Activated CD8-positive, alpha-beta T cell treated with anti-CD3 and anti-CD28 coated beads for 36 hours (primary cell): ENCODE measurements around the gene ACSM3. TPM values are rescaled to one million over a fixed set of nuclear protein-coding genes. Genes with fewer than 3 reads are reported as not detected.

ENCODE experiments used
- ATAC-seq: fragments of 200-7000 bp; cut with Tn5 transposase; one replicate; pipeline ENCODE4 v1.10.0; 2021; ENCODE audit warnings: mild to moderate bottlenecking, moderate library complexity
- CTCF ChIA-PET: fragments of 350-600 bp; sonication (Branson Sonifier 250); formaldehyde crosslinking; loops from one replicate; lab custom pipeline; 2021; ENCODE audit warnings: antibody characterized with exemption; lab: Charles Lee
- POLR2A ChIA-PET: fragments of 350-600 bp; sonication (Branson Sonifier 250); formaldehyde crosslinking; loops from one replicate; lab custom pipeline; 2021; ENCODE audit warnings: antibody characterized with exemption; lab: Charles Lee
- DNase-seq: peaks from one replicate; pipeline ENCODE4 v3.0.0-alpha.2; 2020
- H3K27ac Mint-ChIP-seq: one replicate; pipeline ENCODE4 v1.8.0; 2021; ENCODE audit warnings: mild to moderate bottlenecking, mixed read lengths
- H3K27me3 Mint-ChIP-seq: one replicate; pipeline ENCODE4 v1.8.0; 2021; ENCODE audit warnings: mixed read lengths
- H3K36me3 Mint-ChIP-seq: one replicate; pipeline ENCODE4 v1.8.0; 2021; ENCODE audit warnings: low read depth, mixed read lengths
- H3K4me1 Mint-ChIP-seq: one replicate; pipeline ENCODE4 v1.8.0; 2021; ENCODE audit warnings: low read depth, mixed read lengths
- H3K4me3 Mint-ChIP-seq: one replicate; pipeline ENCODE4 v1.8.0; 2021; ENCODE audit warnings: mild to moderate bottlenecking, moderate library complexity, mixed read lengths
- H3K9me3 Mint-ChIP-seq: one replicate; pipeline ENCODE4 v1.8.0; 2021; ENCODE audit warnings: mixed read lengths
- CTCF ChIP-seq: fragments of 200-600 bp; IDR thresholded peaks from one replicate; pipeline ENCODE4 v1.8.0; 2022; ENCODE audit warnings: antibody characterized with exemption, mild to moderate bottlenecking
- intact Hi-C: fragments of 100-400 bp; cut with micrococcal nuclease; formaldehyde crosslinking; loops from one replicate; pipeline ENCODE4 v1.10.0; 2022
- total RNA-seq, 2 experiments: library from RNA; stranded (reverse); gene quantifications; one replicate each; pipeline ENCODE4 v1.2.3, GENCODE V29; 2021

Gene ACSM3
- total RNA-seq, 2 experiments from 2014 or later, result 16.1 to 16.6 TPM

- Mint-ChIP-seq H3K27ac (no peak overlapping the region), H3K4me1 (peaks cover 34% of the 10 kb centered on the region), H3K9me3 (no peaks in the 10 kb centered on the region), H3K4me3 (no peak overlapping the region), H3K36me3 (peaks cover 20% of the 10 kb centered on the region), H3K27me3 (no peaks in the 10 kb centered on the region)
- TF ChIP-seq CTCF, result no peak
- ATAC-seq, result no peak
- POLR2A ChIA-PET, result no interaction called here
- DNase-seq, result no peak
- CTCF ChIA-PET, result interaction anchor here (3.3 kb wide), 1 partner anchor 238 kb away, joined by 12 read pairs; no protein-coding TSS in a partner anchor
- intact Hi-C loops, result loop anchor here (10.0 kb wide), 2 partner anchors 98 to 238 kb away; no protein-coding TSS in a partner anchor
Measured at GRCh38 chr16:20846551-20846950, 82.7 kb downstream of the ACSM3 start.

Other genes with a start within 250 kb of the ACSM3 start
- gene ACSM2B, start 187.6 kb upstream of the ACSM3 start, total RNA-seq, result not detected
- not detected for gene ACSM1, start 66.3 kb upstream of the ACSM3 start, total RNA-seq
- 10 to 100 TPM; 44.9 to 45.0 TPM for gene THUMPD1, start 22.2 kb upstream of the ACSM3 start, total RNA-seq
- gene ERI2, start 42.5 kb downstream of the ACSM3 start, total RNA-seq, result 10 to 100 TPM; 16.1 to 17.7 TPM
- gene REXO5, start 42.5 kb downstream of the ACSM3 start, total RNA-seq, result 10 to 100 TPM; 16.4 to 20.4 TPM
- gene DCUN1D3, start 136.3 kb downstream of the ACSM3 start, total RNA-seq, result 1 to 10 TPM; 5.9 to 6.9 TPM
- 10 to 100 TPM; 31.3 to 32.5 TPM for gene LYRM1, start 136.8 kb downstream of the ACSM3 start, total RNA-seq